DND-41 (cell line): ENCODE data around the gene TMEM214.

Experiments used
- CTCF ChIP-seq: IDR thresholded peaks from 2 replicates; pipeline ENCODE4 v1.5.1; 2012; ENCODE audit warnings: borderline replicate concordance, low read length, moderate library complexity, mild to moderate bottlenecking; ENCODE audit not compliant: poor library complexity, severe bottlenecking; ENCODE audit errors: extremely low read depth
- EZH2 ChIP-seq: IDR thresholded peaks from 3 replicates; pipeline ENCODE4 v1.6.1; 2012; ENCODE audit warnings: borderline replicate concordance, low read depth, mild to moderate bottlenecking, moderate library complexity, low read length, inconsistent platforms; ENCODE audit not compliant: severe bottlenecking

DNA sequence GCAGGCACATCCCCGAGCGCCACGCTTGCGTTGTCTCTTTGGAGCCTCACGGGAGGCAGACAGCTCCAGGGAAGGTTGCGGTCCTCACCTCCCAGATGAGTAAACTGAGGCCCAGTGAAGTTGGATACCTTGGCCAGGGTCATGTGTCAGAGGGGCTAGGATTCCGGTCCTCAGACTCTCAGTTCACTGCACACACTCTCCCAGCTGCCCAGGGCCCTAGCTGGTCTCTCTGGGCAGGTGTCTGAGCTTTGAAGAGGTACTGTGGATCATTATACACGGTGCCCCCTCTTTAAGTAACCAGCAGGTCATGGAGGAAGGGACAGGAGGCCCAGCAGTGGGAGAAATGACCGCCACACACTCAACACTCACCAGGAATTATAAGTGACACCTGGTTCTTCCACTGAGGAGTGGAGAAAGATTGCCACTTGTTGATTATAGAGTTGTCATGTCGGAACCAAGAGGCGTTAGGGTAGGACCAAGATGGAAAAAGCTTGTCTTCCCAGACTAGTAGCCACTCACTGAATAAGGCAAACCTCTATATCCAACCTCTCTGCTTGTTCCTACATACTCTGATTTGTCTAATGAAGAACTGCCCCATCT is 588 bp downstream of the TMEM214 start:
- TF ChIP-seq EZH2 (no peak), CTCF (no peak)
